ENCODE data around the gene FARS2.
A peak's percentile ranks its signal among the peaks of the same experiment; 100 is the strongest.

Gene FARS2

GRCh38 chr6:5469101-5469846 is 208.0 kb downstream of the FARS2 start:
- no peak for DNase-seq (ENCODE audit: low spot score)

GRCh38 chr6:5471044-5471443 is 209.7 kb downstream of the FARS2 start:
- DNase-seq (ENCODE audit: low spot score): peak; percentile 43

- no peak for DNase-seq (ENCODE audit: low spot score)
Measured at GRCh38 chr6:5471637-5472398, 210.5 kb downstream of the FARS2 start.

GRCh38 chr6:5472571-5472970 is 211.3 kb downstream of the FARS2 start:
- no peak for DNase-seq (ENCODE audit: low spot score)

GRCh38 chr6:5475779-5476178 is 214.5 kb downstream of the FARS2 start:
- no peak for DNase-seq (ENCODE audit: low spot score)

- DNase-seq (ENCODE audit: low spot score): no peak
Measured at GRCh38 chr6:5478380-5478779, 217.1 kb downstream of the FARS2 start.

GRCh38 chr6:5481033-5481432 is 219.7 kb downstream of the FARS2 start:
- DNase-seq (ENCODE audit: low spot score): no peak

- no peak for DNase-seq (ENCODE audit: low spot score)
Measured at GRCh38 chr6:5481750-5482149, 220.4 kb downstream of the FARS2 start.

- no peak for DNase-seq (ENCODE audit: low spot score)
Measured at GRCh38 chr6:5482619-5483018, 221.3 kb downstream of the FARS2 start.

- DNase-seq (ENCODE audit: low spot score): no peak
Measured at GRCh38 chr6:5484692-5485091, 223.4 kb downstream of the FARS2 start.

- no peak for DNase-seq (ENCODE audit: low spot score)
Measured at GRCh38 chr6:5486214-5486613, 224.9 kb downstream of the FARS2 start.

- no peak for DNase-seq (ENCODE audit: low spot score)
Measured at GRCh38 chr6:5490501-5491069, 229.3 kb downstream of the FARS2 start.

GRCh38 chr6:5492356-5492755 is 231.0 kb downstream of the FARS2 start:
- DNase-seq (ENCODE audit: low spot score): no peak

GRCh38 chr6:5493806-5494205 is 232.5 kb downstream of the FARS2 start:
- no peak for DNase-seq (ENCODE audit: low spot score)

- DNase-seq (ENCODE audit: low spot score): no peak
Measured at GRCh38 chr6:5497896-5498578, 236.7 kb downstream of the FARS2 start.

- no peak for DNase-seq (ENCODE audit: low spot score)
Measured at GRCh38 chr6:5498579-5498899, 237.2 kb downstream of the FARS2 start.

GRCh38 chr6:5499644-5500306 is 238.5 kb downstream of the FARS2 start:
- no peak for DNase-seq (ENCODE audit: low spot score)

- no peak for DNase-seq (ENCODE audit: low spot score)
Measured at GRCh38 chr6:5501837-5502236, 240.5 kb downstream of the FARS2 start.

GRCh38 chr6:5504078-5504477 is 242.8 kb downstream of the FARS2 start:
- no peak for DNase-seq (ENCODE audit: low spot score)

GRCh38 chr6:5506149-5506548 is 244.8 kb downstream of the FARS2 start:
- DNase-seq (ENCODE audit: low spot score): no peak

- DNase-seq (ENCODE audit: low spot score): no peak
Measured at GRCh38 chr6:5506597-5506996, 245.3 kb downstream of the FARS2 start.

- DNase-seq (ENCODE audit: low spot score): no peak
Measured at GRCh38 chr6:5507131-5507681, 245.9 kb downstream of the FARS2 start.
